ENCODE data around the gene ADARB1.

Gene ADARB1

DNA sequence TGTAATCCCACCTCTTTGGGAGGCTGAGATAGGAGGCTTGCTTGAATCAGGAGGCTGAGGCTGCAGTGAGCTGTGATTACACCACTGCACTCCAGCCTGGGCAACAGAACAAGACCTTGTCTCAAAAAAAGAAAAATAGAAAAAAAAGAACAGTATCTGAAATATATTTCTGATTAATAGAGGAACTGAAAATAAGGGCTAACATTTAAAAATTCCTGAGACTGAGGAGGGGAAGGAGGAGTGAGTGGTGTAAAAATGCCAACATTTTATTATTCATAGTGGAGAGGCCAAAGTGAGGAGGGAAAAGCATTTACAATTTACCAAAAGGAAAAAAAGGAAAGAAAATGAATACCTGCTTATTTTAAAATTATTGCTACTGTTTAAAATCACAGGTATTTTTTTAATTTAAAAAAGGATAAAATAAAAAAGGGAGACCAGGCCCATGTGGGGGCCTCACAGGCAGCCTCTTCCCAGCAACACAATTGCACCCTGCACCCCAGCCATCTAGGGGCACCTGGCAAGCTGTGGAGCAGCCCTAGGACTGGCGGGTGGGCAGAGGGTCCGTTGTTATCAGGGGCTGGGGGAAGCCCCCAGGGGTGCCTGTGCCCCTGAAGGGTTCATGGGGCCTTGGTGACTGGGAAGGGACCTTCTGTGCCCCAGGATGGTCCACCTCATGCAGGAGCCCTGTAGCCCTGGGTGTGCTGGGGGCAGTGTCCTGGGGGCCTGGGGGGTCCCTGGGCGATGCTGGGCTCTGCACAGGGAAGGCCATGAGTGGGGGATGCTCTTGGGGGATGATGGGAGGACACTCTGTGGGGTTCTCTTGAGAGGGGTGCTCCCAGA, 34.8 kb upstream of the ADARB1 start:
- no peak for DNase-seq (ENCODE audit: low read depth)

DNA sequence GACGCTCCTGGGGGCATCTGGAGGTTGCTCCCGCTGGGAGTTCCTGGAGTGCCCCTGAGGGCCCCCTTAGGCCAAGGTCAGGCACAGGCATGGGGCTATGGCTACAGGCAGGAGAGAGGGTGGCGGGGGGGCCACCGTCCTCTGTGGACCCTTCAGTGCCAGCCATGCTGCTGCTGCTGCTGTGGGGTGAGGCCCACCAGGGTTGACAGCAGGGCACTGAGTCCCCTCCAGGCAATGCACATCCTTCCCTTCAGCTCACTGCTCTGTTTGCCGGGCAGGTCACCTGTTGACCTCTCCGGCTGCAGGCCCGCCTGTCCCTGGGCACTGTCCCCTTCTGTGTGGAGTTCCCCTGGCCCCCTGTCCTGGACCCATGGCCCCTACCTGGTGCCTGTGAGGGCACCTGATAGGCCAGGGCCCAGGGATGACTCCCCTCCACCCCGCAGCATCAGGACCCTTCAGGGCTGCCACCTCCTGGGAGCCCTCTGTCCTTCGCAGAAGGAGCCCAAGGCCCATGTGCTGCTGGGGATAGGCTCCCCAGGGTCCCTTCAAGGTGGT, 34.1 kb upstream of the ADARB1 start:
- DNase-seq (ENCODE audit: low read depth), result no peak

DNA sequence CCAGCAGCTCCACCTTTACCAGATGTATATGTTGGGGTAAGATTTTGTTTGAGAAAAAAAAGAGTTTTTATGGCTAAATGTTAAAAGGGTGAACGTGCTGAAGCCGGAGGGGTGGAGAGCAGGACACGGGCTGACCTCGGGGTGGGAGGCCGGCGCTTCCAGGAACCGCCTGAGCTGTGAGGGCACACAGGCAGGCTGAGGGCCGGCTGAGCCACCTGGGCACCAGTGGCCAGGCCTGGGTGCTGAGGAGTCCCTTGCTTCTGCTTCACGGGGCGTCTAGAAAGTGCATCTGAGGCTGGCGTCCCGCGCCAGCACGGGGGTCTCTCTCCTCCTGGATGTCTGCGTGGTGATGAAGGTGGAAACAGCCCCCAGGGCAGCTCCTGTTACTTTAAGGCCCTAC, 33.6 kb upstream of the ADARB1 start:
- no peak for DNase-seq (ENCODE audit: low read depth)

DNA sequence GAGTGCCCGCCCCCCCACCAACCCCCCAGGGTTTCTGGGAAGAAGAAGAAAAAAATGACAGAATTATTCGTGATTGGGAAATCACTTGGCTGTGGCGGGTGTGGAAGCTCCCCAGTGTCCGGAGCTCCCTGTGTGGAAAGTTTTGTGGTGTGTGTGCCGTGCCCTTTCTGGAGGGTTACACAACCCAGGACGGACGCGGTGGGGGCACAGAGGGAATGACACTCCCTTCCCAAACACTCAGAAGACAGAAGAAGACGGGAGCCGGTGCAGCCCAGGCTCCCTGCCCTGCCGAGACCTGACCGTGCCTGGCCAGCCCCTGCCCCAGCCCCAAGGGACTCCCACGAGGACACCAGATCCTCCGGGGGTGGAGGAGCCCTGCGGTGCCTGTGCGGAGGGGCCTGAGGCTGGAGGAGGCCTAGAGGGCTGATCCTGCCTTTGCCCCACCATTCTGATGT, 33.0 kb upstream of the ADARB1 start:
- no peak for DNase-seq (ENCODE audit: low read depth)

DNA sequence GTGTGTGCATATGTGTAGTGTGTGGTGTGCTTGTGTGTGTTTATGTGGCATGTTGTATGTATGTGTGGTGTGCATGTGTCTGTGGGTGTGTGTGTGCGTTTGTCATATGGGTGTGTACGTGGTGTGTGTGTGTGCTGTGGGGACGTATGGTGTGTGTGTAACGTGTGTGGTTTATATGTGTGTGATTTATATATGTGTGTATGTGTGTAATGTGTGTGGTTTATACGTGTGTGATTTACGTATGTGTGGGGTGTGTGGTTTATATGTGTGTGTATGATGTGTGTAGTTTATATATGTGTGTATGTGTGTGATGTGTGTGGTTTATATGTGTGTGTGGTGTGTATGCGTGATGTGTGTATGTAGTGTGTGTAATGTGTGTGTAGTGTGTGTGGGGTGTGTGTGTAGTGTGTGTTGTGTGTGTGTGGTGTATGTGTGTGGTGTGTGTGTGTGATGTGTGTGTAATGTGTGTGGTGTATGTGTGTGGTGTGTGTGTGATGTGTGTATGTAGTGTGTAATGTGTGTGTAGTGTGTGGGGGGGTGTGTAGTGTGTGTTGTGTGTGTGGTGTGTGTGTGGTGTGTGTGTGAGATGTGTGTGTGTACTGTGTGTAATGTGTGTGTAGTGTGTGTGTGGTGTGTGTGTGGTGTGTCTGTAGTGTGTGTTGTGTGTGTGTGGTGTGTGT, 32.3 kb upstream of the ADARB1 start:
- DNase-seq (ENCODE audit: low read depth), result no peak

DNA sequence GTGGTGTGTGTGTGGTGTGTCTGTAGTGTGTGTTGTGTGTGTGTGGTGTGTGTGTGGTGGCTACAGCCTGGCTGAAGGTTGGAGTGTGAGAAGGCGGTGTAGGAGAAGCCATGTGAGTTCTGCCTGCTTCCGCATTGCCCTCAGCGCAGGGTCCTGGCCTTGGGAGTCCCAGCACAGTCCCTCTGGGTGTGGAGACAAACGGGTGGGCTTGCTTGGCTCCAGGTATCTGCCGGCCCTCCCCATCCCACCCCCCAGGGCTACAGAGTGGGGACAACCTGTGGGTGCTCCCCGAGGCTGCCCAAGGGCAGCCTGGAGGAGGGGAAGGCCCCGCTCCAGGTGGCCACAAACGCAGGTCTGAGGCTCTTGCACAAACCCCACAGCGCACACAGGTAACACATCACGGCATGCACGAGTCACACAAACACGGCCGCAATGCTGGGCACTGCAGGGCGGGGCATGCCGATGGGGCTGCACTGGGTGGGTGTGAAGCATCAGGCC, 31.7 kb upstream of the ADARB1 start:
- no peak for DNase-seq (ENCODE audit: low read depth)

GRCh38 chr21:45043541-45044020, 30.8 kb upstream of the ADARB1 start:
- no peak for DNase-seq (ENCODE audit: low read depth)

DNA sequence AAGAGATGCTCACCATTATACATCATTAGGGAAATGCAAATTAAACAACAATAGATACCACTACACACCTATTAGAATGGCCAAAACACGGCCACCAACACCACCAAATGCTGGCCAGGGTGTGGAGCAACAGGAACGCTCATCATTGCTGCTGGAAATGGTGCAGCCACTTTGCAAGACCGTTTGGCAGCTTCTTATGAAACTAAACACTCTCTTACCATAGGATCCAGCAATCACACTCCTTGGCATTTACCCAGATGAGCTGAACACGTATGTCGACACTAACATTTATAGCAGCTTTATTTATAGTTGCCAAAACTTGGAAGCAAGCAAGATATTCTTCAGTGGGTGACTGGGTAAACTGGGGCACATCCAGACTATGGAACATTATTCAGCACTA, 28.9 kb upstream of the ADARB1 start:
- no peak for DNase-seq (ENCODE audit: low read depth)

DNA sequence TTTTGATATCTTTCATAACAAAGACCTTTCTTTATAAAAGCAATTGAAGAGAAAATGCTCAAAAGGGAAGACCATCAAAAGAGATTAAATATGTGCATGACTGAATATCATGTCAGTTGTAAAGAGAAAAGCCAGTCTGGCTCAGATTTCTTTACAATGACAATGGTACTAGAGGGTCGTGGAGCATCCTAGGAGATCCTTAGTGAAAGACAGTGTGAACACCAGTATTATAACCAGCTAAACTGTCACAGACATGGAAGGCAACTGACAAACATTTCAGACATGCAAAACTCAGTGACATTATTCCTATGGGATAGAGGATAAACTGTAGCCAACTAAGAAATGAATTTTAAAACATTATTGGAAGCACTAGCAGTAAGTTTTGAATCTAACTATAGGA, 27.1 kb upstream of the ADARB1 start:
- no peak for DNase-seq (ENCODE audit: low read depth)

- no peak for DNase-seq (ENCODE audit: low read depth)
Measured at GRCh38 chr21:45048026-45048698, 26.2 kb upstream of the ADARB1 start.

DNA sequence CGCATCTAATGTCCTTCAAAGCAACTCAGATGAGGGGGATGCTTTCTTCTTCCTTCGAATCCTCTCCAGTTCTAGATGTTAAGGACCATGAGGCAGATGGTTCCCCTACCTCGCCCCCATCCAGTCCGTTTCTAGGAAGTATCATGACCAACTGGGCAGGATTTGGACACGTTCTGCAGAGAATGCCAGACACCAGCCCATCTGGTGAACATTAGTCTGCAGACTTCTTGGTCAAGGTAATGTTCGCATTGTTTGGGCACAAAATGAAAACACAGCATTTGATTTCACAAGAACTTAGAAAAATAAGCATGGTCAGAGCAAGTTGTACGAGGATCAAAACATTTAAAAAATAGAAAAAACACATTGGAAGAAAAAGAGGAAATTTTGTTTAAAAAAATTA, 25.4 kb upstream of the ADARB1 start:
- DNase-seq (ENCODE audit: low read depth), result no peak

DNA sequence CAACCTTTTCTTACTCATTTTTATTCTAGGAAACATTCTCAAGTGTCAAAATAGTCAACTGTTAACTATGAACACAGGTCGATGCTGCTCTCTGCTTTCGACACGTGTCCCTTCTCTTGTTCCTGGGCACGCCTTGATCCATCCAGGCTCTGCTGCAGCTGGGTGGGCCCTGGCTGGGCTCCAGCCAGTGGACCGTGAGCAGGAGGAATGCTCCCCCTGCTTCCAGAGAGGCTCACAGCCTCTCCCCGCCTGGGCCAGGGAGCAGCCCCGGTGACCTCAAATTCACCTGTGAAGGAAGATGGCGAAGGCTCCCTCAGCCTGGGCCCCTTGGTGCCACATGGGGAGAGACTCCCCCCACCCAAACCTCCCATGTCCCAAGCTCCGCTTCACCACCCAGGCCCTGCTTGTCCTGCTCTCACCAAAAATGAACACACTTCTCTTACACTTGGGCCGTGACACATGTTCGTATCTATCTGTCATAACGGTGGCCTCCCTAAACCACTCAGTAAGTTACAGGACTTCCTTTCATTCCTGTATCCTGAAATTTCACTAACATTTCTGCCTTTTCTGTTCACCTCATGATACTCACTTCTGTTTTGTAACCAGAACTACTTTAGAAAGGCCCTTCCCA, 24.6 kb upstream of the ADARB1 start:
- no peak for DNase-seq (ENCODE audit: low read depth)

DNA sequence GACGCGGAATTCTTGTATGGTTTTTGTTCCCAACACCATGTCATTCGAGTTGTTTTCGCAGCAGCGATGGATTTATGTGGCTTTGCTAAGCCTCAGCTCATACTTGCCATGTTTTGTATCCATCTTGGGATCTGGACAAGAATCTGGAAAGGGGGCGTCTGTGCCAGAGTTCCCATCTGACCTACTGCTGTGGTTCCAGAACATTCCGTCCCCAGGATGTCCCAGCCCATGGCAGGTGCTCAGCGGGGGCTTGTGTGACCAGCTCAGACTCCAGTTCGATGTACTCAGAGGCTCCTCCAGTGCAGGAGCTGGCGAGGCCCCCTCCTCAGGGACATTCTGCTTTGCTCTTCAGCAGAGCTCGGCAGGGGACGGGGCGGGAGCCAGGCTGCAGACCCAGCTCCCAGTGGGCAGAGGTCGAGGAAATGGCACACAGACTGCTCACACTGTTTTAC, 24.0 kb upstream of the ADARB1 start:
- no peak for DNase-seq (ENCODE audit: low read depth)

- no peak for DNase-seq (ENCODE audit: low read depth)
Measured at GRCh38 chr21:45050797-45051489, 23.4 kb upstream of the ADARB1 start.

GRCh38 chr21:45051580-45052434, 22.6 kb upstream of the ADARB1 start:
- DNase-seq (ENCODE audit: low read depth), result no peak

- no peak for DNase-seq (ENCODE audit: low read depth)
Measured at GRCh38 chr21:45052960-45053359, 21.4 kb upstream of the ADARB1 start.

- DNase-seq (ENCODE audit: low read depth), result no peak
Measured at GRCh38 chr21:45053561-45054226, 20.7 kb upstream of the ADARB1 start.

DNA sequence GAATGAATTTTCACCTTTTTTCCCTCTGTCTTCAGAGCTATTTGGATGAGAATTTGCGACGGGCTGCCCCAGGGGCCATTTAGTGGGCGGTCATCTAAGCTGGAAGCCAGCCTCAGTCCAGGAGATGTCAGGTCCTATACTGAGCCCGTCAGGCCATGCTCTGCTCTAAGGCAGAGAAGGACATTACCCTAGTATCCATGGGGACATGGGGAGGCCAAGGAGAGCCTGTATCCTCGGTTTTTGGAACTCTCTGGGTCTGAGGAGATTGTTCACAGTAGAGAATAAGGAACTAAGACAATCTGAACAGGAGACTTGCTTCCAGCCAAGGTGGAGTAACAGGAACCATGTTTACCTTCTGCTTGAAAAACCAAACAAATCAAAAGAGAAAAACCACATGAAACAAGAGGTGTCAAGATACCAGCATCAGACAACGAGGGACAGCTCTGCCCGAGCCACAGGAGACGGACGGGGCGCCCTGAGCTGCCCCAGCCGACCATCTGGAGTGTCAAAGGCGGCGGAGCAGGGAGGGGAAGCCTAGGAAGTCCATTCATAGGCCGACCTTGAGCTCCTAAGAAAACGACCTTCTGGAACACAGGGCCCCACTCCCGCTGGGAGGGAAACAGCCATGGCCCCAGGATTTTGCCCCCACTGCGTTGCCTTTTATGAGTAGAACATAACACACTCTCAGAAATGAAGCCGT, 20.0 kb upstream of the ADARB1 start:
- no peak for DNase-seq (ENCODE audit: low read depth)
